Coronary artery (tissue), 2 donors: ENCODE data around the gene TMA16.

Source experiments
- DNase-seq: peaks from one replicate; pipeline ENCODE4 v3.0.0-alpha.2; 2017; ENCODE audit warnings: low spot score
- H3K27ac ChIP-seq, 2 donors: fragments of 200-600 bp; sonication (generic); one replicate each; pipeline ENCODE4 v1.5.1; 2016 to 2019
- H3K4me3 ChIP-seq: fragments of 200-600 bp; sonication (generic); 2 replicates; pipeline ENCODE4 v1.5.1; 2016; ENCODE audit warnings: mild to moderate bottlenecking, moderate library complexity
- CTCF ChIP-seq: fragments of 200-600 bp; sonication (generic); IDR thresholded peaks from one replicate; pipeline ENCODE4 v1.5.1; 2019; ENCODE audit warnings: antibody characterized with exemption

Gene TMA16

GRCh38 chr4:163558539-163559044, 64.1 kb downstream of the TMA16 start:
- Histone ChIP-seq H3K4me3 (no peak overlapping the region), H3K27ac (peak overlapping the region in 1 of 2 donors; percentile 44)
- DNase-seq, result no peak
- no peak for TF ChIP-seq CTCF

- DNase-seq, result no peak
- Histone ChIP-seq H3K27ac (no peak overlapping the region), H3K4me3 (no peak overlapping the region)
- TF ChIP-seq CTCF, result no peak
Observed at GRCh38 chr4:163562496-163562895, 68.0 kb downstream of the TMA16 start.

- no peak overlapping the region for H3K27ac ChIP-seq
- H3K4me3 ChIP-seq, result no peak overlapping the region
- TF ChIP-seq CTCF, result no peak
- no peak for DNase-seq
Observed at GRCh38 chr4:163563592-163563991, 69.1 kb downstream of the TMA16 start.

GRCh38 chr4:163564221-163564720, 69.8 kb downstream of the TMA16 start:
- Histone ChIP-seq H3K4me3 (no peak overlapping the region), H3K27ac (no peak overlapping the region)
- TF ChIP-seq CTCF, result no peak
- DNase-seq, result no peak

- TF ChIP-seq CTCF, result no peak
- no peak for DNase-seq
- no peak overlapping the region for H3K27ac ChIP-seq
- H3K4me3 ChIP-seq, result no peak overlapping the region
Observed at GRCh38 chr4:163565226-163566135, 71.0 kb downstream of the TMA16 start.

GRCh38 chr4:163566257-163566796, 71.8 kb downstream of the TMA16 start:
- no peak for DNase-seq
- Histone ChIP-seq H3K4me3 (no peak overlapping the region), H3K27ac (no peak overlapping the region)
- TF ChIP-seq CTCF, result no peak
